Choroid plexus epithelial cell (primary cell): ENCODE measurements around the gene GIGYF2.

Experiments used
- DNase-seq: peaks from one replicate; pipeline ENCODE4 v3.0.0-alpha.2; 2010; ENCODE audit warnings: low read depth
- H3K4me3 ChIP-seq: 2 replicates; pipeline ENCODE4 v1.5.1; 2011; ENCODE audit warnings: low read depth, mild to moderate bottlenecking, control low read depth, low read length, moderate library complexity
- TF ChIP-seq, protein P1 (sequence below): conservative IDR thresholded peaks from 2 replicates; pipeline ENCODE4 v1.5.1; 2011; ENCODE audit warnings: low read depth, mild to moderate bottlenecking, control low read depth, inconsistent platforms, low read length, moderate library complexity

Gene GIGYF2

DNA sequence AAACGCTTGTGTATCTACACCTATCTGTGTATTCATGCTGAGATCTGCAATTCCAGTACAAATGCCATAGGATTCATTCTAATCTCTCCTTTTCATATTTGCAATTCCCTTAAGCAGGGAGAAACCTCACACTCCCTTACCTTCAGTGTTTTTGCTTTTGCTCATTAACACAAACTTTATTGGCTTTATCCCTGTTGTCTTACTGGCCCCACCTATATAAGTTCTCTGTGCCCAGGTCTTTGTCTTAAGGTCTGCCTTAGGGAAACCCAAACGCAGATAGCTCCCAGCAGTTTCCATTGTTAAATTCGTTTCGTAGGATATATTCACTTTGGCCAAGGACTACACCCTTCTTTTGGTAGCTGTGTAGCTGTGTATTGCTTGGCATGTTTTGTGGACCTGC is 169.0 kb downstream of the GIGYF2 start:
- TF ChIP-seq, protein P1, sequence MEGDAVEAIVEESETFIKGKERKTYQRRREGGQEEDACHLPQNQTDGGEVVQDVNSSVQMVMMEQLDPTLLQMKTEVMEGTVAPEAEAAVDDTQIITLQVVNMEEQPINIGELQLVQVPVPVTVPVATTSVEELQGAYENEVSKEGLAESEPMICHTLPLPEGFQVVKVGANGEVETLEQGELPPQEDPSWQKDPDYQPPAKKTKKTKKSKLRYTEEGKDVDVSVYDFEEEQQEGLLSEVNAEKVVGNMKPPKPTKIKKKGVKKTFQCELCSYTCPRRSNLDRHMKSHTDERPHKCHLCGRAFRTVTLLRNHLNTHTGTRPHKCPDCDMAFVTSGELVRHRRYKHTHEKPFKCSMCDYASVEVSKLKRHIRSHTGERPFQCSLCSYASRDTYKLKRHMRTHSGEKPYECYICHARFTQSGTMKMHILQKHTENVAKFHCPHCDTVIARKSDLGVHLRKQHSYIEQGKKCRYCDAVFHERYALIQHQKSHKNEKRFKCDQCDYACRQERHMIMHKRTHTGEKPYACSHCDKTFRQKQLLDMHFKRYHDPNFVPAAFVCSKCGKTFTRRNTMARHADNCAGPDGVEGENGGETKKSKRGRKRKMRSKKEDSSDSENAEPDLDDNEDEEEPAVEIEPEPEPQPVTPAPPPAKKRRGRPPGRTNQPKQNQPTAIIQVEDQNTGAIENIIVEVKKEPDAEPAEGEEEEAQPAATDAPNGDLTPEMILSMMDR = no peak
- no peak for DNase-seq
- no peak overlapping the region for H3K4me3 ChIP-seq

DNA sequence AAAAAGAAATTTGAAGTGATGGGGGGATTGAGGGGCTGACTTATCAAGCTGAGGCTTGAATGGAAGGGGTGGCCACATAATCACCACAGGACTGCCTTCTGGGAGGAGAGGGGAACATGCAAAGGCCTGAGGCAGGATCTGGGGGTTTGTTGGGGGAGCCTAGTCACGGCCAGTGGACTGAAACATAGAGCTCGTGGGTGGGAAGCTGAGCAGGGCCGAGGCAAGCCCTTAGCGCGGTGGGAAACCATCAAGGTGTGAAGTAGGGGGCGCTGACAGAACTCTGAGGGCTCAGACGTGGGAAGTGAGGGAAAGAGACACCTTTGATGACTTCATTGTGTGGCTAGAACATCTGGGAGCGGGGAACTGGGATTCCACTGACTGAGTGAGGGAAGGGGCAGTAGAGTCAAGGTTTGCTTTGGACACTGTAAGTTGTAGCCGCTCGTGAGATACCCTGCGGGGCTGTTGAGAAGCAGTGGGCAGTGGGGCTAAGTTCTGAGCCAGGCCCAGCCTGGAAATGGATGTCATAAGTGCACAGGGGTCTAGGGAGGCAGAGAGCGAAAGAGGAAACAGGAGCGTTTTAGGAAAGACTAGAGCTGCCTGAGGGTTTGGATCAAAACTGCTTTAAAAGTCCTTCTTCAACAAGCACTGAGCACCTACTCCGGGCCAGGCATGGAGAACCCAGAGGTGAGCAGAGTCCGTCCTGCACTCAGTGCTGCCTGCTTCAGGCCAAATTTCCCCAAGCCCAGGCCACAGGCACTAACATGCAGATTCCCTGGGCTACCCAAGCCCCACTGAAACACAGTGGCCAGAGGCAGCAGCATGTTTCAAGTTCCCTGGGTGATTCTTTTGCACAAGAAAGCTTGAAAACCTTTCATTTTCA is 172.2 kb downstream of the GIGYF2 start:
- TF ChIP-seq, protein P1 = no peak
- DNase-seq = no peak
- H3K4me3 ChIP-seq = no peak overlapping the region

DNA sequence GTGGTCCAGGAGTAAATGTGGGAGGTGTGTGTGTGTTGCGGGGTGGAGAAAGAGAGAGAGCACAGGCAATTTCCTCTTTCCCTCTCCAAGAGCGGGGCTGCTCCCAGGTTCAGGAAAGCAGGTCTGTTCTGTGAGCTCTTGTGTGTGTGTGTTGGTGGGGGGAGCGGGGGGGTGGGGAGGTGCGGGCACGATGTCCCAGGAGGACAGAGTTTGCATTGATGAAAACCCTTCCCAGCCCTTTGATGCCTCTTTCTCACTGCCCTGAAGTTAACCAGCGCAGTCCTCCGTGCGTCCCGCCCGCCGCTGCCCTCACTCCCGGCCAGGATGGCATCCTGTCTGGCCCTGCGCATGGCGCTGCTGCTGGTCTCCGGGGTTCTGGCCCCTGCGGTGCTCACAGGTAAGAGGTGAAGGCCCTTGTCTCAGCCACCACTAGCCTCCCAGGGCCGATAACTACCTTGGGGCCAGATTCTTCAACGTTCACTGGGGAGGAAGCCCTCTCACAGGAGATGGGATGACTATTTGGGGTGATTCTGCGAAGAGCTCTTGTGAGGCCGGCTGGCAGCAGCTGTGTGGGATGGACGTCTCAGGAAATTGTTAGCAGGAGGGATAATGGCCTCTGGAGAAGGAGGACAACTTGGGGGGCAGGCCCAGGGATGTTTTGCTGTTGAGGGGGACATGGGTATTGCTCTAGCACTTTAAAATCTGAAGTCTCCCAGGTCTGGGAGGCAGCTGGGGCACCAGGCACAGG is 173.1 kb downstream of the GIGYF2 start, which contains the start of gene SNORC:
SNORC (plus strand) TSS at position 247 of the 748 bp plus-strand sequence; CDS start at position 325, 78 bp downstream.
- TF ChIP-seq, protein P1 = no peak
- no peak within 1 kb of the TSS for H3K4me3 ChIP-seq
- no peak for DNase-seq

DNA sequence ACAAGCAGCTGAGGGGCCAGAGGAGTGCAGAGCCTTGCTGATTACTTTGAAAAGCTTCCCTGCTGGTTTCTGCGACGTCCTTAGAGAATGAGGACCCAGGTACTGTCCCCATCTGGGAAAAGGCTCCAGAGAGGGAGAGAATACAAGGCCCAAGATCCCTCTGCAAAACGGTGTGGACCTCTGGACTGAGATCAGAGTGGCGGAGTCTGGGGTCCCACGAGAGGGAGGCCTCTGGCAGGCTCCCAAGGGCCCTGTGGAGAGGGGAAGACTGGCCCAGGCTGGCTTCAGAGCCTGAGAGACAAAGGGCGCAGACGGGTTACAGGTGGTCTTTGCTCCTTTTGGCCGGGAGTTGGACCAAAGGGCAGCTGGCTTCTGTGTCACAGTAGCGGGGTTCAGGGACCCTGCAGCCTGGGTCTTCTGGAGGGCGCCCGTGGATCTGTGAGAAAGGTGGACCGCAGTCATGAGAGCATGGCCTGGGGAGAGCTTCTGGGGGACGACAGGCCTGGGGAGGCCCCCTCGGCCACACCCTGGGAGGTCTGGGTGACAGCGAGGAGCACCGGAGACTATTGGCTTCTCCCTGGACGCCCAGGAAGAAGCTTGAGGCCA is 173.7 kb downstream of the GIGYF2 start:
- H3K4me3 ChIP-seq = no peak overlapping the region
- no peak for DNase-seq
- TF ChIP-seq, protein P1 = no peak

DNA sequence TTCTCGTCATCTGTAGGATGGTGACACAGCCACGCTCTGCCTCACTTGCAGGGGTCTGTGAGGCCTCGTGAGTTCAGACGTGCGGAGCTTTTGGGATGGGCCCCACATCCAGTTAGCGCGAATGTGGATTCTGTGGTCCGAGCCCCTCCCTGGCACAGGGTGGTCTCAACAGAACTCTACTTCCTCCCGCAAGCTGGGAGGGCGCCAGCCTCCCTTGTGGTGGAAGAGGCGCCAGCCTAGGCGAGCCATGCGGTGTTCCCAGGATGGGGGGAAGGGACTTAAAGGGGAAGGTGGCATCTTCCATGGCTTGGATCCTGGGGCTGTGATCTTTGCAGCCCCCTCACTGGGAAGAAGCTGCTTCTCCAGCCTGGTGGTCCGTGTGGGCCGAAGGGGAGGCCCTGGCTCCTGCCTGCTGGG is 174.3 kb downstream of the GIGYF2 start:
- no peak for DNase-seq
- TF ChIP-seq, protein P1 = no peak
- H3K4me3 ChIP-seq = no peak overlapping the region

DNA sequence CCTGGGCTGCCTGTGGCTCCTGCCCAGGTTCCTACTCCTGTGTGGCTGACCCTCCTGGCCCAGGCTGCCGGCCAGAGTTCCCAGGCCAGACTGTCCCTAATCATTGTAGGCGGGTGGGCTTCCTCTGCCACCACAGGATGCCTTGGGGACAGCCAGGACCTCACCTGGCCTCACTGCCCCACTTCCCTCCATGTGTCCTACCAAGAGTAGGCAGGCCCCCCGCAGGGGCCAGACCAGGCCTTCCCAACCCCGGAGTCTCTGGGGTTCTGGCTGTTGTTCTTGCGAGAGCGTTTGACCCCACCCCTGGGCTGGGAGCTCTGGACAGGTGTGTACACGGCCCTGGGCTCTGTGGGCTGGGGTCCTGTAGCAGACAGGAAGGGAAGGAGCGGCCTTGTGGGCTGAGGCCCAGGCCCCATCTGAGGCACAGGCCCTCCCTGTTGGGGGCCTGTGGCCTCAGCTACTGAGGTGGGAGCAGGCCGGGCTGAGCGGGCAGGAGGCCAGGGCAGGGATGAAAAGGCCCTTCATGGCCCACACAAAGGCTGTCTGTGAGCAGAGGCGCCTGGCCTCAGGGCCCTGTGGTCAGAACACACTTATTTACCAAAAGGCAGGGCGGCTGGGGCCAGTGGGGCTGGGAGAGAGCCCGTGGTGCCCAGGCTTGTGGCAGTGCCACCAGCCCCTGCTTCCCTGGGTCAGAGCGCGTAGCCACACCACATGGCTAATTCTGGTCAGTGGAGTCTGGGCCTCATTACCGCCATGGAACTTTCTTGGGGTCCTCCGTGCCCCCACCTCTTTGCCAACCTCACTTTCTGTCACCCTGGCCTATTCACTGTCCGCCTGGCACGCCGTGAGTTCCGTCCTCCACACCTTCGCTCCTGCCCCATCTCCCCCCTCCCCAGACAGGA is 175.0 kb downstream of the GIGYF2 start:
- no peak for DNase-seq
- no peak overlapping the region for H3K4me3 ChIP-seq
- TF ChIP-seq, protein P1 = no peak
